ENCODE data around the gene NEK7.

Gene NEK7

GRCh38 chr1:198143797-198144196 lies 13.0 kb upstream of the NEK7 start:
- no peak for DNase-seq (ENCODE audit: low read depth in 2 of 2)

- DNase-seq (ENCODE audit: low read depth in 2 of 2), result no peak
These were observed 9.6 kb upstream of the NEK7 start for GRCh38 chr1:198147216-198147615.

DNA sequence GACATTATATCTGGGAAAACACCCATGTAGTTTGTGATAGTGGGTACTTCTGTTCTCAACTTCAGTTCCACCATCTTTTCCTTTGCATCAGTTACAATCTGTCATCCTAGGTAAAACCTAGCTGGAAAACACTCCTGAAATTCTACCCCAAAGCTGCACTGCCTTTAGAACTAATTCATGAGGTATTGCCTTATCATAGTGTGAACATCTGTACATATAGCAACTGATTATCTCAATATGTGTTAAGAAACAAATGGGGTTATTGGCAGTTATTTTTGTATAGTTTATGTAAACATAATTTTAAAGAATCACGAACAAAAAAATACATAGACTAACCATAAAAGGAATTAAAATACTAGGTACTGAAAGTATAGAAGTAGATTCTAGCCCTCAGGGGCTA lies 6.4 kb upstream of the NEK7 start:
- no peak for DNase-seq (ENCODE audit: low read depth in 2 of 2)

DNA sequence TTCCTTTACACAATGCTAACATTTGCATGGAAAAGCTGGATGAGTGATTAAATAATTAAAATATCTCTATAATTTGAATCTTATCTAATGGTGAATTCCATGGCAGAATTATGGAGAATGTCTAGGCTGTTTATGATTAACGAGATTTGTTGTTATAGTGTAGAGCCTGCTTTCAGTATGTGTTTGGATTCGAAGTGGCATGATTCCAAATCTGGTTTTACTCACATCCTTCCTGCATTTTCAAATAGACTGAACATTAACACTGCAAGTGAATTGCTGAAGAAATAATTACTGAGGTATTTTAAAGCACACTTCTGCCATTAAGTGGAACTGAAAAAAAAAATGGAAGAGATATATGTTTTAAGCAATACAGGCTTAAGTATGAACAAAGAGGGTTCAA lies 5.1 kb upstream of the NEK7 start:
- DNase-seq (ENCODE audit: low read depth in 2 of 2), result no peak

- no peak for DNase-seq (ENCODE audit: low read depth in 2 of 2)
These were observed 3.7 kb upstream of the NEK7 start for GRCh38 chr1:198153103-198153502.

DNA sequence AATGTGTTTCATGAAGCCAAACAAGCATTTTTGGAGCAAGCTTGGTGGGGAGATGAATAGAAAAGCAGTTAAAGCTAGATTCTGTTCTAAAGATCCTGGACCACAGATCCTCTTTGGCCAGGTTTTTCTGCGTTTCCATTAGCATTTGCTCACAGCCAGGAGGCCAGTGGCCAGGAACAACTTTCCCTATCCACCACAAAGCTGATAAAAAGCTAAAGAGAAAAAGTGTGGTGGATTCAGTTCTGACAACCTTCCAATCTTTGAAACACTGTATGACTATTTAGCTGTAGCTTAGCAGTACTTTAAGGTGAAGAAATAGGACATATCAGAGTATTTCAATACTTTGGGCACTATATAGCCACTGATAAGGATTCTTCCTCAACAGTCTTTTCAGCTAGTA lies 3.0 kb upstream of the NEK7 start:
- DNase-seq (ENCODE audit: low read depth in 2 of 2), result no peak

- DNase-seq (ENCODE audit: low read depth in 2 of 2), result no peak
These were observed 1.5 kb upstream of the NEK7 start for GRCh38 chr1:198155253-198155652.

DNA sequence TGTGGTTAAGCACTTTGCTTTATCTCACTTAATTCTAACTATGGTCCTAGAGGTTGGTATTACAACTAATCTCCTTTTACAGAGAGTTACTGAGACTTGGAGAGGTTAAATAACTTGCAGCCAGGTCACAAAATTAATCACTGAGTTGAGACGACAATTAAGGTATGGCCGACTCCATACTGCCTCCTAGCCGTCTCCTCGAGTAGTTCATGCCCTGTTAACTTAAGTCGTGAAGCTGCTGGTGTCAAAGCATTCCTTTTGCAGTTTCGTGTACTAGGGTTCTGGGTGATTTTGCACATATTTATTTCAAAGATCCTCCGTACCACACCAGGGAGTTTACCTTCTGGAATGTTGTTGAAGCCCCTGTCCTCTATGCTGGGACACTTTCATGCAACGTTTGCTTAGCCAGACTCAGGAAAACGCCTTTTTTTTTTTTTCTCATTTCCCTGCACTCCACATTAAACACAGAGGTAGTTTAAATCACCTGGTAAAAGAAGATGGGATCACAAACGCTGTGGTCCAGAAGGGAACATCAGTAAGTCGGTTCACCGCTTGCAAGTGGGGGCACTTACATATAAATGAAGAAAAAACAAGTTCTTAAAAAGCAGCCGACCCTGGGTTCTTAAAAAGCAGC lies 570 bp upstream of the NEK7 start:
- peak in 1 of 2 donors; percentile 34 for DNase-seq (ENCODE audit: low read depth in 2 of 2)

- peak; percentile 51 to 65 for DNase-seq (ENCODE audit: low read depth in 2 of 2)
These were observed 546 bp downstream of the NEK7 start for GRCh38 chr1:198157241-198157846.

DNA sequence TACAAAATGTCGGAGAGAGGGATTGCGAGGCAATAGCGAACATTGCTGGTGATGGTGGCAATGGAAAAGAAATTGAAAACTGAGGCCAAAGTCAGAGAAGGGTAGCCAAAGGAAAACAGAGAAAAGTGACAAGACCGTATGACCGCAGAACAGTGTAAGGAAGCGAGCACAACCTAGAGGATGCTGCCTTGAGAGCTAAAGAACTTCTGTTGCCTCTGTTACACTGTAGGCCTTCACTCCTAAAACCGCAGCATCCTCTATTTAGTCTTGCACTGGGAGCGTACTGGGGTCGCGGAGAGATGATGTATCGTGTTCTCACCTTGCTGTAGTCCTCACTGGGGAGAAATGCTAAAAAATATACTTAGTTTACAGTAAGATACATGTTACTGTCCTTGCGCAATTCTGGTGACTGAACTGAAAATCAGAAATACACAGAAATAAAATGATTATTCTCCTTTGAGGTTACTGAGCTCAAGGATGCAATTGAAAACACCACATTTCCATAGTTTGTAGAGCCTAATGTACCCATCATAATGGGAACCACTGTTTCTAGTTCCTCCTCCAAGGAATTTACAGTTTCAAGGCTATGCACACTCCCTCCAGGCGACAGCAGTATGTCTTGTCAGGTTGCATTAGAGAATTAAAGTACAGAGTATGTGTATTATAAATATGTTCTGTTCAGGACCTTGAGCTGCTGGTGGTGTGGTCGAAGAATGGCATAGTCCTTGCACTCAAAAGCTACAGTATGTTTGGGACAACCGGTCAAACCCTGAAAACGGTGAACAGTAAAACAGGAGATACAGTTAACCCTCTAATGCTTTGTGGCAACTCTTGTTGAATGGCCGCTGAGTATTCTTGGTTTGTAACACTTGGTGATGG lies 1.3 kb downstream of the NEK7 start:
- no peak for DNase-seq (ENCODE audit: low read depth in 2 of 2)

GRCh38 chr1:198158735-198159589 lies 2.2 kb downstream of the NEK7 start:
- DNase-seq (ENCODE audit: low read depth in 2 of 2), result peak; percentile 60 to 75

DNA sequence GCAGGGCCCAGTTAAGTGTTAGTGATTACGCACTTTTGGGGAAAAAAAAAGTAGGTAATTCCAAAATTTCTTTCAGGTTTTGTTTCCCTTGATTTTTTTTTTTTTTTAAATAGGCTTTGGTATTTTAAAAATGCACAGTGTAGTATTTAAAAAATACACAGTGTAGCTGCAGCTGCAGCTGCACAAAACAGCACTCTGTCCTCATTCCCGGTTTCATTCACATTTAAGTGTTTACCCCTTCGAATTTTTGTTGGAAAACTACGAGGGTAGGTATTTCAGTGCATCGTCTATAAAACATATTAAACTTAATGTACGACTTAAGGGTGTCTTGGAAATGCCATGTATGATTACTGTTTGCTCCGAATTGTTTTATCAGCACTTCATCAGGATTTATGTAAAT lies 3.4 kb downstream of the NEK7 start:
- no peak for DNase-seq (ENCODE audit: low read depth in 2 of 2)

DNA sequence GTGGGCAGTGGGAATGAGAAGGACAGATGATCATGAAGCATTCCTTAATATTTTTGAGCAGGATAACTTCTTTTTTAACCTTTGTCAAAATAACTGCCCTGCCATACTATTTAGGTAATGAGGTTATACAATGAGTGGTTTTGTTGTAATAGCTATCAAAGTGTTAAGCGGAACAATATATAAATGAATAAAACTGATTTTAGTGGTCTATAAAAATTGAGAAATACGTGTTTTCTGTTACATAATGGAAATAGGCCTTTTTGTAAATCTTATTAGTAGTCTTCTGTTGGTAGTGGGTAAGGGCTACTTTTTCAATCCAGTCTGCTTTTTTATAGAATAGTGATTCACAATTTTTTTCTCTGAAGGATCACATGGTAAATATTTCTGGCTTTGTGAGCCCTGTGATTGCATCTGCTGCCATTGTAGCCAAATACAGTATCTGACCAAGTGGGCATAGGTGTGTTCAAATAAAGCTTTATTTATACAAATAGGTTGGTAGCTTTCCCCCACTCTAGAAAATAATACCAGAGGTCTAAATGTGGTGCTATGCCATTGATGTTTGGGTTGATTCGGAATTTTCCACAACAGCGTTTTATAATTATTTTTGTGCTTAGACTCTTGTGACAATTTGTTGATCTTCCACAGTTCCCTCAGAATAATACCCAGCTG lies 4.3 kb downstream of the NEK7 start:
- DNase-seq (ENCODE audit: low read depth in 2 of 2), result no peak

- DNase-seq (ENCODE audit: low read depth in 2 of 2), result no peak
These were observed 4.9 kb downstream of the NEK7 start for GRCh38 chr1:198161718-198162090.

GRCh38 chr1:198162091-198162767 lies 5.4 kb downstream of the NEK7 start:
- DNase-seq (ENCODE audit: low read depth in 2 of 2), result no peak

GRCh38 chr1:198165927-198166647 lies 9.3 kb downstream of the NEK7 start:
- no peak for DNase-seq (ENCODE audit: low read depth in 2 of 2)

DNA sequence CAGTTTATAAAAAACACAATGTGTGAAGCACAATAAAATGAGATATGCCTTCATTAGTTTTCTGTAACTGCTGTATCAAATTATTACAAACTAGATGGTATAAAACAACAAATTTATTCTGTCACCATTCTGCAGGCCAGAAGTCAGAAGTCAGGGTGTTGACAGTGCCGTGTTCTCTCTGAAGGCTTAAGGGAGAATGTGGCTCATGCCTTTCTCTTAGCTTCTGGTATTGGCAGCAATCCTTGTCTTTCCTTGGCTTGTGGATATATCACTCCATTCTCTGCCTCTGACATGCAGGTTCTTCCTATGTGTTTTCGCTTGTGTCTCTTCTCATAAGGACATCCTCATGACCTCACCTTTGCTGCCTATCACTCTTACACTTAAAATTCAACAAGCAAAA lies 10.1 kb downstream of the NEK7 start:
- no peak for DNase-seq (ENCODE audit: low read depth in 2 of 2)

DNA sequence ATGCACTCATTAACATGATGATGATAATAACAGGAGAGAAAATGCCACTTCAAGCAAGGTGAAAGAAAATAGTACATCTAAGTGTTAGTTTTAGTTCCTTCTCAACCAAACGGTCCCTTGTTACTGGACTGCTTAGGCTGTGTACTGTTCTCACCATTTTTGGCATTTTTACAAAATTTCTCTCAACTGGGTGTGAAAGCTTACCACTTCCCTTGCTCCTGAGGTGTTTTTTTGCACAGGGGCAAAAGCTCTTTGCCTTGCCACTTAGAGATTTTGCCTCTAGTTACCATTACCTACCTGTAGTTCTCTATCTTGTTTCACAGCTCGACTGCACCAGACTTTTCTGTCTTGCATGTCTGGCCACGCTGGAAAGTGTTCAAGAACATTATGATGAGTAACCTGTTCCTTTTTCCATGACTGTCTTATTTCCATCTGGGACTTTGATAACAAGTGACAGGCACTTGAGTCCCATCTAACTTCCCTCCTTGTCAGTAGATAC lies 10.7 kb downstream of the NEK7 start:
- no peak for DNase-seq (ENCODE audit: low read depth in 2 of 2)

- DNase-seq (ENCODE audit: low read depth in 2 of 2), result no peak
These were observed 11.4 kb downstream of the NEK7 start for GRCh38 chr1:198168227-198168626.

- DNase-seq (ENCODE audit: low read depth in 2 of 2), result no peak
These were observed 12.9 kb downstream of the NEK7 start for GRCh38 chr1:198169672-198170071.
